ENCODE measurements around the gene EEF1AKMT3. TPM values are rescaled to one million over a fixed set of nuclear protein-coding genes. Genes with fewer than 3 reads are reported as not detected.

The EEF1AKMT3 gene
- total and polyA plus RNA-seq, 2 of the 4 experiments (the other 2 are of a cell fraction) = 3.2 to 8.1 TPM

- Histone ChIP-seq H2BK20ac (ENCODE audit: low read depth, low read length) (no peak overlapping the region), H2BK15ac (ENCODE audit: low read depth, low read length) (no peak overlapping the region), H3K4ac (ENCODE audit: low read depth, low read length) (no peak overlapping the region), H3K23ac (ENCODE audit: low read depth, low read length) (no peak overlapping the region), H3K9ac (ENCODE audit: low read depth, low read length) (no peak overlapping the region), H3K18ac (ENCODE audit: low read depth, low read length) (no peak overlapping the region), H3K36me3 (ENCODE audit: control insufficient read depth, insufficient read depth, low read length) (no peaks in the 10 kb centered on the region), H4K20me1 (ENCODE audit: insufficient read depth, low read length) (0 out of 2 replicates have a peak, but pooled peaks cover 3% of the 10 kb centered on the region), H2AK9ac (replicated peaks; ENCODE audit: low read depth, low read length, poor library complexity) (peak overlapping the region; percentile 10), H3K56ac (ENCODE audit: extremely low read depth, insufficient read depth, low read length) (no peak overlapping the region), H3K9me1 (ENCODE audit: insufficient read depth, low read length) (peaks cover 5% of the 10 kb centered on the region), H4K8ac (ENCODE audit: low read depth in 2 of 2, low read length in 2 of 2) (no peak overlapping the region), H2BK120ac (ENCODE audit: low read depth, low read length) (no peak overlapping the region), H3K14ac (replicated peaks; ENCODE audit: low read depth, low read length) (no peak overlapping the region), H3K27ac (ENCODE audit: insufficient read depth, low read length) (no peak overlapping the region), H3K4me2 (ENCODE audit: low read depth, low read length) (no peak overlapping the region), H3K79me1 (ENCODE audit: low read depth in 1 of 2, low read length in 2 of 2) (peaks cover 6 to 13% of the 10 kb centered on the region in 2 experiments; a peak in 3 of 4 replicates), H3K4me1 (ENCODE audit: control insufficient read depth, insufficient read depth, low read length) (peaks cover 6% of the 10 kb centered on the region), H3K4me3 (ENCODE audit: insufficient read depth, low read depth, low read length) (no peak overlapping the region), H3K27me3 (ENCODE audit: control insufficient read depth, insufficient read depth, low read length) (peaks cover 60% of the 10 kb centered on the region), H4K91ac (ENCODE audit: insufficient read depth, low read depth, low read length) (no peak overlapping the region), H2BK5ac (ENCODE audit: low read depth, low read length, poor library complexity, severe bottlenecking) (no peak overlapping the region), H2AK5ac (ENCODE audit: low read depth, low read length) (no peak overlapping the region), H4K5ac (ENCODE audit: low read depth, low read length) (no peak overlapping the region), H2AFZ (replicated peaks; ENCODE audit: low read length, poor library complexity) (no peak overlapping the region), H3K9me3 (ENCODE audit: control insufficient read depth, insufficient read depth, low read length) (peaks cover 2% of the 10 kb centered on the region; the same call in 1 of the 2 replicates)
- intact Hi-C loops (cut with micrococcal nuclease) (no loop called here), in situ Hi-C loops (cut with MboI; ENCODE audit: low sequenced_read_pairs) (no loop called here), dilution Hi-C loops (cut with HindIII; ENCODE audit: low sequenced_read_pairs, unreplicated experiment) (no loop called here)
- no peak for DNase-seq
- BruUV-seq (replicated peaks) = no TSS peak
- ChIA-PET POLR2A (ENCODE audit: unreplicated experiment) (no interaction called here), CTCF (no interaction called here)
- no CpG with 5 or more reads among the region's 5 CpGs for WGBS, 2 experiments (ENCODE audit: extremely low coverage in 2 of 2, insufficient read length in 1 of 2)
- TF ChIP-seq POLR2A (IDR thresholded peaks at IDR 0.05; ENCODE audit: low read depth, low read length) (no peak), CHD1 (IDR thresholded peaks at IDR 0.05; ENCODE audit: low read depth, low read length) (no peak), MAZ (IDR thresholded peaks at IDR 0.05; ENCODE audit: borderline replicate concordance, low read depth, low read length) (no peak), FOS (IDR thresholded peaks at IDR 0.05; ENCODE audit: low read depth, low read length) (no peak), MAFK (IDR thresholded peaks at IDR 0.05; ENCODE audit: low read depth, low read length) (no peak), USF2 (IDR thresholded peaks at IDR 0.05; ENCODE audit: low read depth, low read length) (no peak), RCOR1 (IDR thresholded peaks at IDR 0.05; ENCODE audit: insufficient replicate concordance, low read length) (no peak), ELK1 (IDR thresholded peaks at IDR 0.05; ENCODE audit: borderline replicate concordance, low read depth, low read length) (no peak), RAD21 (IDR thresholded peaks at IDR 0.05; ENCODE audit: low read length) (no peak), RFX5 (IDR thresholded peaks at IDR 0.05; ENCODE audit: low read depth, low read length) (no peak), MXI1 (IDR thresholded peaks at IDR 0.05; ENCODE audit: borderline replicate concordance, low read depth, low read length) (no peak), SMC3 (IDR thresholded peaks at IDR 0.05; ENCODE audit: low read depth, low read length) (no peak), CTCF (conservative IDR thresholded peaks at IDR 0.05; ENCODE audit: low read depth, low read length) (no peak), CEBPB (IDR thresholded peaks at IDR 0.05; ENCODE audit: low read depth, low read length) (no peak), NFE2L2 (IDR thresholded peaks at IDR 0.05; ENCODE audit: low read depth, low read length) (no peak), BHLHE40 (IDR thresholded peaks at IDR 0.05; ENCODE audit: low read depth, low read length) (no peak)
- ATAC-seq (ENCODE audit: low read depth) = no peak
These were observed 31.6 kb upstream of the EEF1AKMT3 start for GRCh38 chr12:57740656-57741412.
